HG03060 (cell line): ENCODE measurements around the gene TMSB10.
"Not testable (repeated sequence)": the region's sequence is repeated elsewhere in the genome, so short reads cannot be mapped to it uniquely, and the experiment has no call there.

ENCODE experiments used
- ATAC-seq: cut with Tn5 transposase; IDR thresholded peaks from one replicate; pipeline ENCODE4 v1.9.1; 2021; ENCODE audit warnings: low read depth, moderate number of reproducible peaks; ENCODE audit not compliant: unreplicated experiment

Gene TMSB10

DNA sequence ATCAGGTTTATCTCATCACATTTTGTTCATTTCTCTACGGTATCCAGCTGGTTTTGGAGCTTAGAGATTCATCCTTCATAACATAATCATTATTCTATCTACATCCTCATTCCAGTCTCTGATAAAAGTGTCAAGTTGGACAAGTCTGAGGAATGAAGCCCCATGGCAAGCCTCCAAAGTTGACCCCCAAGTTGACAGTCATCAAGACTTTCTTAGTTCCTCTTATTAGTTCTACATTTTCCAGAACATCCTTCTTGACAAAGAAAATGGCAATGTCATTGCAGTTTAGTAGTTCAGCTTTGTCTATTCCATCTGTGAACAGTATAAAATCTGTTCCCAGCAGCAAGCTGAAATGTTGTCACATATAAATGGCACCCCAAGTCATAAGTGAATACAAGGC, 4.5 kb upstream of the TMSB10 start:
- no peak for ATAC-seq

GRCh38 chr2:84901593-84902120, 3.8 kb upstream of the TMSB10 start:
- ATAC-seq = no peak

DNA sequence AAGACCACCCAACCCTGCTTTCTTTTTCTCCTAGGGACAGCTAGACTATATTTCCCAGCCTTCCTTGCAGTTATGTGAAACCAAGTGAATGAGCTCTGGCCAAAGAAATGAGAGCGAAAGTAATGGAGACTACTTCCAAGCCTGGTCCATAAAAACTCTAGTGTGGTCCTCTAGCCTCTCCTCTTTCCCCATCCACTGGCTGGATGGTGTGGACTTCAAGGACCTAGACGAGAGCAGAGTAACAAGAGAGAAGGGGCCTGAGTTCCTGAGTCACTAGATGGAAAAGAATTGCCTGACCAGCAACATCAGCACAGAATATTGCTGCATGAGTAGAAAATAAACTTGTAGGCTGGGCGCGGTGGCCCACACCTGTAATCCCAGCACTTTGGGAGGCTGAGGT, 2.9 kb upstream of the TMSB10 start:
- no peak for ATAC-seq

GRCh38 chr2:84904151-84904550, 1.3 kb upstream of the TMSB10 start:
- ATAC-seq = no peak

DNA sequence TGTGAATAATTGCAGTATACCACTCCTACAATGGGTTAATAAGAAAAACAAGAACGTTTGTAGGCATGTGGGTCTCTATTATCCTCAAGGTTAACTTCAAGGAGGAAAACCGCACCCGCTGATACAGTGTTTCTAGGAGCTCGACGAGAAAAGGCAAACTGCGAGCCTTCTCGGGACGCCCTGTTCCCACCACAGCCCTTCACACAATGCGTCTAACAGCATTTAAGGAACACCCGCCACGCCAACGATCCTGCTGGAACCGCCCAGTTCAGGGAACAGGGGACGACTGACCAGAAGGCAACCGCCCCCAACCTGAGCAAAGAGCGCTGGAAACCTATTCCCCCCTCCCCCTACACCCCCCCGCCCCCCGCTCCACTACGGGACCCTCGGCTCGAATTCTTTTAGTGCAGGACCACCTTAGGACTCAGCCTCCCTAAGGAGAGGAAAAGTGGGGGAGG, 710 bp upstream of the TMSB10 start:
- ATAC-seq = no peak

DNA sequence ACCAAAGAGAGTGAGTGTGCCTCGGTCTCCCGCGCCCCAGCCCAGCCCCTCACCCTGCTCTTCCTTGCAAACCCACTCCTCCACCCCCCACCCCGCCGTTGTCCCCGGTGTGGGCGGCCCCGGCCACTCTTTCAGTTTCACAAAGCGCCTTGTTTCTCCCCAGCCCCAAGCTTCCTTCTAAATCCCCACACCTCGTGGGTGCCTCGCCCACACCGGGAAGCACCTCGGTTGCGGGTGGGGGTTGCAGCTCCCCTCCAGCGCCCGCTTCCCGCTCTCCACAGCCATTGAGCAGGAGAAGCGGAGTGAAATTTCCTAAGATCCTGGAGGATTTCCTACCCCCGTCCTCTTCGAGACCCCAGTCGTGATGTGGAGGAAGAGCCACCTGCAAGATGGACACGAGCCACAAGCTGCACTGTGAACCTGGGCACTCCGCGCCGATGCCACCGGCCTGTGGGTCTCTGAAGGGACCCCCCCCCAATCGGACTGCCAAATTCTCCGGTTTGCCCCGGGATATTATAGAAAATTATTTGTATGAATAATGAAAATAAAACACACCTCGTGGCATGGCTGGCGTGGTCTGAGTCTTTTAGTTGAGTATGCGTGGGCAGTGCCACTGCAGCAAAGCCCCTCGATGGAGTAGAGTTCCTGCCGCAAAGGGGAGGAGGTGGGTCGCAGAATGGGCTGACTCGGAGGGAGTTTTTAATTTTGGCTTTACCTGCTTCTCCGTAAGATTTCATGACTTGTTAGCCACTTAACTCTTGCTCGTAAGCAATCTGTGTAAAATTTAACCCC, 848 bp downstream of the TMSB10 start:
- no peak for ATAC-seq

GRCh38 chr2:84906900-84907714, 1.7 kb downstream of the TMSB10 start:
- ATAC-seq = no peak

DNA sequence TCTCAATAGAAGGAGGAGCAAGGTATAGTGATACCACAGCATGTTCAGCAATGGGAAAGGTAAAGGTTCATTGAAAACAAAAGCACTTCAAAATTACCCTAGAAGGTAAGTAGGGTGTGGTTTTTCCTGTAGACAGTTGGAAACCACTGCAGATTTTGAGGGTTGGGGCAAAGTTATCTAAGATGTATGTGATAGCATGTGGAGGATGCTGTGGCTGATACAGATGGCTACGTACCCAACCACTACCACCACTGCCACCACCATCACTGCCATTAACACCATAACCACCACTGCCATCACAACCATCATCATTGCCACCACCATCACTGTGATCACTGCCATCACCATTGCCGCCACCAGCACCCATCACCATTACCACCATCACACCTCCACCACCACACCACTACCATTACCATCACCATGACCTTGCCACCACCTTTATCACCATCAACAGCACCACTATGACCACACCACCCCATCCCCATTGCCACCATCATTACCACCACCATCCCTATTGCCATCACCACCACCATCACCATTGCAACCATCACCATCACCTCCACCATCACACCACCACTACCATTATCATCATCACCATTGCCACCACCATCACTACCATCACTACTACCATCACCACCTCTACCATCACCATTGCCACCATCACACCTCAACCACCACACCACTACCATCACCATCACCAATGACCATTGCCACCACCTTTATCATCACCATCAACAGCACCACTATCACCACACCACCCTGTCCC, 3.7 kb downstream of the TMSB10 start:
- ATAC-seq = no peak

GRCh38 chr2:84911135-84911678, 5.8 kb downstream of the TMSB10 start:
- no peak for ATAC-seq

GRCh38 chr2:84912984-84913383, 7.5 kb downstream of the TMSB10 start:
- ATAC-seq = no peak

DNA sequence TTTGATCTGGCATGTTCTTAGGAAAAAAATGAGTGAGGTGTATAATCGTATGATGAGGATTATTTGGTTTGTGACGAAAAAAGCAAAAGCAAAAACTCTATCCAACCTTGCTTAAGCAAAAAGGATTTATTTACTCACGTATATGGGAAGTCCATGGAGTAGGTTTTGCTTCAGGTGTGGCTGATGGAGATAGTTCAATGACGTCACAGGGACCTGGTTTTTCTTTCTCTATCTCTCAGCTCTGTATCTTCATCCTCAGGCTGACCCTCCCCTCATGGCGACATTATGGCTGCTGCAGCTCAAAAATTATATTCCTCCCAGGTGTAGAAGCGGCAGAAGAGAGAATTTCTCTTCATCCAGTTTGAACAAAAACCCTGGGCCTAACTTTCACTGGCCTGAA, 8.9 kb downstream of the TMSB10 start:
- no peak for ATAC-seq

- not testable (repeated sequence) for ATAC-seq
Measured at GRCh38 chr2:84915675-84916074, 10.2 kb downstream of the TMSB10 start.

- not testable (repeated sequence) for ATAC-seq
Measured at GRCh38 chr2:84917821-84918220, 12.4 kb downstream of the TMSB10 start.

- no peak for ATAC-seq
Measured at GRCh38 chr2:84918430-84918829, 13.0 kb downstream of the TMSB10 start.

GRCh38 chr2:84919885-84920580, 14.6 kb downstream of the TMSB10 start:
- peak; percentile 38 for ATAC-seq

GRCh38 chr2:84923009-84923408, 17.6 kb downstream of the TMSB10 start:
- ATAC-seq = no peak

DNA sequence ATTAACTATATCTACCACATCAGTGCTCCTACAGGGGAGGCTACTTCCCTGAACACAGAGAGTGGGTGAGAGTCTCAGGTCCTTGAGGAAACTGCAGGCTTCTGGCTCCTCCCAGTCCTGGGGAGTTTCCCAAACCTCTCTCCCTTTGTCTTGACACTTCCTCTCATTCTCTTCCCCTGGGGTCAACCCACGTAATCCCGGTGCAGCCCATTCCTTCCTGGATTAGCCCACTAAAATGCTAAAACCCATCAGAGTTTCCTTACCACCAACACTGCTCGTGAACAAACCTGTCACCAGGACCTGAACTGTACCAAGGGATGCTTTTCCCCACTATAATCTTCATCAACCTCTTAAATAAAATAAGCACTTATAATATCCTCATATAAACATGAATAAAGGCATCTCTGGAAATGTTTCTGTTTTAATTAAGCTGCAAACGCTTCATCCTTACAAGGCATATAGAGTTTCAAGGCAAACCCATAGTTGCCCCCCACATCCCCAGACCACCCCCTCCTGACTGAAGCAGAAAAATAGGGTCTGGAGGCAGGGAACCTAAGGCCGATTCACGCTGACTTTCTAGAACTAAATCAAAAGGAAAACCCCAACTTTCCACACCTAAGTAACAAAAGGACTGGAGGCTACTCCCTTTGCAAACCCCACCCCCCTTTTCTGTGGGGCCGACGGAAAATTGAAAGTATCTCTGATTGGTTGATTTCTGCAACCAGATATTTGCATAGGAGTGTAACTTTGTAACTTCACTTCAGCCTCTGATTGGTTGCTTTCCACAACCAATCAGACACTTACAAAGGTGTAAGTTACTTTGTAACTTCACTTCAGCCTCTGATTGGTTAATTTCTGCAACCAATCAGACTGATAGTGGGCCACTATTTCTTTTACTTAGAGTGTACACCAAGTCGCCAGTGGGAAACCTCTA, 19.0 kb downstream of the TMSB10 start:
- peak; percentile 26 for ATAC-seq

DNA sequence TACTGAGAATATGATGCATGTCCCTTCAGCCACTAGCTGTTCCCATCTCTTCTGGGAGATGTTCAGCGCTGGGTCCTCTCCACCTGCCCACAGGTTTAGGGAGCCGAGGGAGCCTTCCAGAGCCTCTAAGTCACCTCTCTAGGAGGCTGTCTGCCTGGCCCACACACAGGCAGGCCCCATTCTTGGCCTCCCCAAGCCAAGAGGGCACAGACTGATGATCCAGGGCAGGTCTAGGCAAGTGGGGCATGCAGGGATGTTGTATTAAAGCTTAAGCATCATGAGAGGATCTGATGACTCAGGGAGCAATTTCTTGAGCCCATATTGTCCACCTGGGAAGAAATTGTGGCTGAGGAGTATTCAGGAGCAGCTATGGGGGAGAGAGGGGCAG, 19.9 kb downstream of the TMSB10 start:
- ATAC-seq = no peak
